K562 (cell line): ENCODE data around the gene RASSF7. TPM values are rescaled to one million over a fixed set of nuclear protein-coding genes. Genes with fewer than 3 reads are reported as not detected.

Source experiments
- ATAC-seq: fragments of 200-7000 bp; cut with Tn5 transposase; 3 replicates; pipeline ENCODE4 v1.9.1; 2020; ENCODE audit warnings: moderate library complexity
- BruUV-seq: library from RNA; stranded (reverse); fragments of 400-500 nt; replicated peaks from 2 replicates; lab custom pipeline; 2021; lab: Mats Ljungman, UMichigan
- CTCF ChIA-PET: fragments of 300-600 bp; formaldehyde crosslinking; extraction: SDS; loops from one replicate; lab custom pipeline; 2021; ENCODE audit warnings: low intra/inter-chr PET ratio; lab: Yijun Ruan, JAX
- POLR2A ChIA-PET: fragments of 300-600, 350-650 bp; sonication (Branson Sonifier 250); formaldehyde crosslinking; extraction: SDS; loops from one replicate; lab custom pipeline; 2021; ENCODE audit warnings: antibody characterized with exemption, inconsistent platforms; lab: Yijun Ruan, JAX
- DNase-seq, 4 experiments: peaks; one replicate each; pipeline versions ENCODE4 v3.0.0 to v3.0.0-alpha.2; 2011 to 2018; ENCODE audit warnings: low spot score in 3 of 4, mixed read lengths in 3 of 4; ENCODE audit errors: extremely low read depth in 1 of 4
- FAIRE-seq: peaks from 2 replicates; lab custom pipeline; 2011; peaks lifted over from hg19 to GRCh38; lab: Jason Lieb, UNC
- H2AFZ ChIP-seq: 2 replicates; pipeline ENCODE4 v1.6.0; 2011; ENCODE audit warnings: low read depth, low read length, control low read depth, inconsistent platforms
- H3K27ac ChIP-seq: fragments of 200-600 bp; 3 replicates; pipeline ENCODE4 v1.8.0; 2011; ENCODE audit warnings: low read depth, mild to moderate bottlenecking, control low read depth, inconsistent platforms, low read length, moderate library complexity, mixed read lengths; ENCODE audit errors: extremely low read depth
- H3K27me3 ChIP-seq, 2 experiments: fragments of 300-600 bp in 1 of 2; 2 replicates in 1 of 2; 3 replicates in 1 of 2; pipeline versions ENCODE4 v1.6.0 to v1.8.0; 2011; ENCODE audit warnings: inconsistent platforms in 2 of 2, low read length in 2 of 2, mild to moderate bottlenecking in 1 of 2, mixed read lengths in 1 of 2, moderate library complexity in 1 of 2; ENCODE audit not compliant: control insufficient read depth in 2 of 2, insufficient read depth in 2 of 2
- H3K36me3 ChIP-seq: fragments of 300-600 bp; 3 replicates; pipeline ENCODE4 v1.8.0; 2011; ENCODE audit warnings: mild to moderate bottlenecking, low read length, inconsistent platforms; ENCODE audit not compliant: control insufficient read depth, insufficient read depth
- H3K4me1 ChIP-seq, 2 experiments: fragments of 200-600 bp in 1 of 2; replicated peaks in 1 of 2; 2 replicates in 1 of 2; 3 replicates in 1 of 2; pipeline versions ENCODE4 v1.5.1 to v1.8.0; 2011; ENCODE audit warnings: inconsistent platforms in 2 of 2, low read length in 2 of 2, mild to moderate bottlenecking in 1 of 2, mixed read lengths in 1 of 2, moderate library complexity in 1 of 2; ENCODE audit not compliant: control insufficient read depth in 2 of 2, insufficient read depth in 2 of 2
- H3K4me2 ChIP-seq: 2 replicates; pipeline ENCODE4 v1.6.1; 2011; ENCODE audit warnings: low read length, control low read depth, inconsistent platforms, mixed read lengths; ENCODE audit not compliant: insufficient read depth
- H3K4me3 ChIP-seq: fragments of 200-600 bp; sonication (generic), shearing (Covaris generic); 2 replicates; pipeline ENCODE4 v1.5.1; 2016; ENCODE audit warnings: control low read depth, inconsistent platforms
- H3K79me2 ChIP-seq: fragments of 200-600 bp; 3 replicates; pipeline ENCODE4 v1.8.0; 2011; ENCODE audit warnings: low read length, inconsistent platforms; ENCODE audit not compliant: control insufficient read depth, insufficient read depth
- H3K9ac ChIP-seq, 2 experiments: 2 replicates each; pipeline versions ENCODE4 v1.6.0 to v1.6.1; 2011; ENCODE audit warnings: low read depth in 2 of 2, low read length in 2 of 2, control low read depth in 1 of 2, inconsistent platforms in 1 of 2, mild to moderate bottlenecking in 1 of 2, mixed read lengths in 1 of 2; ENCODE audit not compliant: insufficient read depth in 1 of 2
- H3K9me1 ChIP-seq: one replicate; pipeline ENCODE4 v1.6.0; 2011; ENCODE audit warnings: inconsistent platforms, mild to moderate bottlenecking, low read length, moderate library complexity; ENCODE audit not compliant: control insufficient read depth, insufficient read depth
- H3K9me3 ChIP-seq: replicated peaks from 2 replicates; pipeline ENCODE4 v1.5.1; 2011; ENCODE audit warnings: low read depth, low read length, inconsistent platforms; ENCODE audit not compliant: control insufficient read depth, insufficient read depth
- H4K20me1 ChIP-seq: replicated peaks from 2 replicates; pipeline ENCODE4 v1.6.1; 2011; ENCODE audit warnings: low read length, inconsistent platforms, mixed read lengths; ENCODE audit not compliant: control insufficient read depth, insufficient read depth
- BCOR ChIP-seq: fragments of 450-650 bp; IDR thresholded peaks from 2 replicates; pipeline ENCODE4 v1.6.1; 2016
- CHD4 ChIP-seq: fragments of 200-600 bp; sonication (generic); IDR thresholded peaks from 3 replicates; pipeline ENCODE4 v1.6.1; 2012; ENCODE audit warnings: low read depth, mild to moderate bottlenecking, mixed read lengths, low read length, inconsistent platforms; ENCODE audit not compliant: insufficient read depth, insufficient replicate concordance, poor library complexity, severe bottlenecking
- POLR2G ChIP-seq: fragments of 200-400 bp; formaldehyde crosslinking; IDR thresholded peaks from 2 replicates; pipeline ENCODE4 v1.6.1; 2017; ENCODE audit warnings: low read depth, mild to moderate bottlenecking, antibody characterized with exemption, low read length, moderate library complexity
- RBM22 ChIP-seq: fragments of 200-400 bp; formaldehyde crosslinking; IDR thresholded peaks from 2 replicates; pipeline ENCODE4 v1.6.1; 2018; ENCODE audit warnings: low read length, low read depth; ENCODE audit not compliant: poor library complexity, severe bottlenecking
- SMAD3 ChIP-seq: fragments of 450-650 bp; formaldehyde crosslinking; conservative IDR thresholded peaks from 2 replicates; pipeline ENCODE4 v1.4.0; 2020; ENCODE audit warnings: mild to moderate bottlenecking
- THAP7 ChIP-seq: fragments of 250-450 bp; sonication (Bioruptor Pico); IDR thresholded peaks from 2 replicates; pipeline ENCODE4 v1.5.0; 2021
- TRIM28 ChIP-seq: fragments of 450-650 bp; IDR thresholded peaks from 2 replicates; pipeline ENCODE4 v1.6.1; 2017
- XRCC4 ChIP-seq: IDR thresholded peaks from one replicate; pipeline ENCODE4 v1.6.1; 2011; ENCODE audit not compliant: insufficient read depth, insufficient read length; ENCODE audit errors: extremely low read depth
- ZBTB34 ChIP-seq: fragments of 250-450 bp; sonication (Bioruptor Pico); IDR thresholded peaks from 2 replicates; pipeline ENCODE4 v1.8.0; 2021; ENCODE audit warnings: mild to moderate bottlenecking, moderate library complexity
- ZNF239 ChIP-seq: fragments of 250-450 bp; sonication (Bioruptor Pico); IDR thresholded peaks from 2 replicates; pipeline ENCODE4 v1.4.0; 2020; ENCODE audit warnings: mild to moderate bottlenecking
- WGBS: fragments of 100-300 bp; shearing (Covaris generic); methylation state at CpG from one replicate; pipeline ENCODE4 v1.1.6; 2016; ENCODE audit warnings: low coverage, mixed read lengths; ENCODE audit not compliant: insufficient coverage; ENCODE audit errors: missing lambda C conversion rate; 5-methylcytosine and 5-hydroxymethylcytosine counted together
- in situ Hi-C: fragments of 300-500 bp; cut with MboI; formaldehyde crosslinking; loops from 4 replicates; pipeline ENCODE4 v1.15.0; 2018; ENCODE audit warnings: inconsistent platforms, mixed read lengths
- intact Hi-C: fragments of 100-400 bp; cut with micrococcal nuclease; formaldehyde crosslinking; loops from 2 replicates; pipeline ENCODE4 v1.14.2; 2022
- polyA plus RNA-seq, 8 experiments: library from polyadenylated mRNA; depleted of rRNA in 4 of 8; stranded (reverse) in 5 of 8; unstranded in 3 of 8; fragments of >200 nt; fragmentation: Nextera tagmentation in 2 of 8; fragmentation: Illumina TruSeq in 1 of 8; extraction: Ambion mirVana in 2 of 8; extraction: Trizol in 1 of 8; gene quantifications; 2 replicates each; pipeline versions ENCODE4 v1.2.1 to v1.2.3, GENCODE V29; 2011 to 2014; ENCODE audit warnings: inconsistent platforms in 1 of 8, missing spikeins in 1 of 8
- total RNA-seq, 7 experiments: library from RNA; depleted of rRNA in 6 of 7; stranded (reverse); fragments of >200 nt in 6 of 7; fragmentation: Illumina TruSeq in 2 of 7; extraction: Trizol in 2 of 7; gene quantifications; 2 replicates each; pipeline versions ENCODE4 v1.2.1 to v1.2.3, GENCODE V29; 2011 to 2021; ENCODE audit warnings: low replicate concordance in 1 of 7

Gene RASSF7
- total and polyA plus RNA-seq, 9 of the 15 experiments (the other 6 are each of a cell fraction or from before 2014, with no cell fraction given): 0.41 to 45.2 (median 18.6) TPM

GRCh38 chr11:608791-609251 is 48.1 kb downstream of the RASSF7 start:
- Histone ChIP-seq H2AFZ (no peak overlapping the region), H3K4me3 (no peak overlapping the region), H3K36me3 (peaks cover 98% of the 10 kb centered on the region), H3K9ac (no peak overlapping the region), H3K9me3 (no peaks in the 10 kb centered on the region), H4K20me1 (peaks cover 17% of the 10 kb centered on the region), H3K4me2 (no peak overlapping the region), H3K27ac (no peak overlapping the region), H3K79me2 (peaks cover 2% of the 10 kb centered on the region; the same call in 1 of the 3 replicates), H3K27me3 (no peaks in the 10 kb centered on the region), H3K9me1 (no peaks in the 10 kb centered on the region), H3K4me1 (peaks cover 0 to 50% of the 10 kb centered on the region in 2 experiments; a peak in 4 of 5 replicates)
- peak; percentile 7; the same call in 1 of the 2 replicates for TF ChIP-seq POLR2G
- peak; percentile 74 for TF ChIP-seq RBM22
- TF ChIP-seq CHD4: no peak
- DNase-seq: no peak
- no peak for ATAC-seq
- in situ Hi-C loops (no loop called here), intact Hi-C loops (no loop called here)
- POLR2A ChIA-PET: interaction anchor here (0.7 to 0.9 kb wide), 3 partner anchors 28 to 117 kb away, joined by 3 read pairs; no protein-coding TSS in a partner anchor
- no peak for FAIRE-seq
- CTCF ChIA-PET: no interaction called here
- BruUV-seq: TSS peak; percentile 11
- WGBS: 94% methylated on average over 16 of the region's 28 CpGs

- in situ Hi-C loops: no loop called here
- Histone ChIP-seq H3K9me1 (no peaks in the 10 kb centered on the region), H2AFZ (no peak overlapping the region), H3K4me3 (no peak overlapping the region), H3K36me3 (peaks cover 98% of the 10 kb centered on the region), H4K20me1 (peaks cover 17% of the 10 kb centered on the region), H3K9ac (no peak overlapping the region), H3K9me3 (no peaks in the 10 kb centered on the region), H3K4me2 (no peak overlapping the region), H3K27me3 (no peaks in the 10 kb centered on the region), H3K4me1 (peaks cover 0 to 55% of the 10 kb centered on the region in 2 experiments; a peak in 4 of 5 replicates), H3K27ac (no peak overlapping the region), H3K79me2 (peaks cover 6% of the 10 kb centered on the region; the same call in 1 of the 3 replicates)
- ChIA-PET POLR2A (interaction anchor here (0.9 kb wide), 1 partner anchor 28 kb away, joined by 3 read pairs; no protein-coding TSS in a partner anchor), CTCF (no interaction called here)
- FAIRE-seq (no peak), DNase-seq (no peak), ATAC-seq (no peak)
- BruUV-seq: no TSS peak
- intact Hi-C loops: no loop called here
- TF ChIP-seq ZBTB34 (CRISPR knock-in tag) (no peak), ZNF239 (no peak), THAP7 (no peak), POLR2G (0 out of 2 replicates have a peak, but pooled peaks have one; percentile 11), SMAD3 (no peak), BCOR (no peak), XRCC4 (no peak), TRIM28 (no peak)
- WGBS: 93% methylated on average over 18 of the region's 28 CpGs
Observed at GRCh38 chr11:609341-609811, 48.6 kb downstream of the RASSF7 start.
